NCI-H2227 treated with DMSO at 0.1 percent for 48 hours (cell line): ENCODE data around the gene CBARP.

Experiments used
- DNase-seq: peaks from one replicate; lab custom pipeline; 2025; lab: John Stamatoyannopoulos, UW

Gene CBARP

GRCh38 chr19:1237754-1238368, at the start of gene CBARP:
CBARP (minus strand) TSS chr19:1238005; CDS start chr19:1236100, 1,905 bp downstream.
- DNase-seq = no peak

- DNase-seq = no peak
Measured at GRCh38 chr19:1286487-1287353, 48.9 kb upstream of the CBARP start.

GRCh38 chr19:1285737-1286360, 48.0 kb upstream of the CBARP start, which contains the start of gene EFNA2:
EFNA2 (plus strand) TSS chr19:1285873; CDS start chr19:1286169, 296 bp downstream.
- DNase-seq = no peak

DNA sequence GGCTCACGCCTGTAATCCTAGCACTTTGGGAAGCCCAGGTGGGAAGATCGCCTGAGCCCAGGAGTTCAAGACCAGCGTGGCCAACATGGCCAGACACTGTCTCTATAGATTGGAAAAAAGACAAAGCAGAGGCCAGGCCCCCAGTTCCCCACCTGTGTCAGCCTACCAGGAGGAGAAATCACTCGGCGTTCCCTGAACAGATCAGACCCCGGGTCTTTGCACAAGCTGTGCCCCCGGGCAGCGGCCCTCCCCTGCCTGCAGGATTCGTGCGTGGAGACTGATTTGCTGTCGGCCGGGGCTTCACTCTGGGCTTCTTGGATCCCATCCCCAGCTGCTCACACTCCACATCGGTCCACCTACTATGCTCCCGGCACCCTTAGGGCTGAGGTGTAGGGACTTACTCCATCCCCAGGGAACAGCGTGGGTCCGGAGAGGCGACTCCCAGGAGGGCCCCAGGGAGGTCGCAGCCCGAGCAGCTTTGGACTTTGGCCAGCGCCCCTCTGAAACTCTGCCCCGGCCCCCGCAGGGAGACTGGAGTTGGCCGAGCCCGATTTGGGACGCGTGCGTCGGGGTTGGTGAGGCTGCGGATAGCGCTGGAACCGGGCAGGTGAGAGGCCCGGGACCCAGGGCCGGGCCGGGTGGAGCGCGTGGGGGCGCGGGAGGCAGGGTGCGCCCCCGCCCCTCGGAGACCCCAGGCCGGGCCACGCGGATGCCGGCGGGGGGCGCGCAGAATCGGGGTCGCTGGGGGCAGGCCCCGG, 47.4 kb upstream of the CBARP start:
- DNase-seq = no peak

GRCh38 chr19:1284293-1284978, 46.6 kb upstream of the CBARP start:
- DNase-seq = no peak

DNA sequence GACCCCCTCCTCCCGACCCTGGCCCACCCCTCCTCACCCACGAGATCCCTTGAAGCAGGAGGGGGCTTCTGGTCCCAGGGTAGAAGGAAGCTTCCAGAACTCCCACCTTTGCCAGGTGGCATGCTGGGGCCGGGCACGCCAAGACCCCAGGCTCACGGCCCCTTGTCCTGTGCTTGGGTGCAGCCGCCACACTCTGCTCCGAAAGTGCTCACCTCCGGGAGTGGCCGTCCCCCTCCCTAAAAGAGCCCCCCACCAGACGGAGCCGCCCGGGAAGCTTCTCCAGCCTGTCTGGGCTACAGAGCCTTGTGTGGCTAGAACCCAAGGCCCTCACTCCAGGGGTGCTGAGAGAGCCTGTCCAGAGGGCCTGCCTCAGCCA, 46.1 kb upstream of the CBARP start:
- DNase-seq = no peak

DNA sequence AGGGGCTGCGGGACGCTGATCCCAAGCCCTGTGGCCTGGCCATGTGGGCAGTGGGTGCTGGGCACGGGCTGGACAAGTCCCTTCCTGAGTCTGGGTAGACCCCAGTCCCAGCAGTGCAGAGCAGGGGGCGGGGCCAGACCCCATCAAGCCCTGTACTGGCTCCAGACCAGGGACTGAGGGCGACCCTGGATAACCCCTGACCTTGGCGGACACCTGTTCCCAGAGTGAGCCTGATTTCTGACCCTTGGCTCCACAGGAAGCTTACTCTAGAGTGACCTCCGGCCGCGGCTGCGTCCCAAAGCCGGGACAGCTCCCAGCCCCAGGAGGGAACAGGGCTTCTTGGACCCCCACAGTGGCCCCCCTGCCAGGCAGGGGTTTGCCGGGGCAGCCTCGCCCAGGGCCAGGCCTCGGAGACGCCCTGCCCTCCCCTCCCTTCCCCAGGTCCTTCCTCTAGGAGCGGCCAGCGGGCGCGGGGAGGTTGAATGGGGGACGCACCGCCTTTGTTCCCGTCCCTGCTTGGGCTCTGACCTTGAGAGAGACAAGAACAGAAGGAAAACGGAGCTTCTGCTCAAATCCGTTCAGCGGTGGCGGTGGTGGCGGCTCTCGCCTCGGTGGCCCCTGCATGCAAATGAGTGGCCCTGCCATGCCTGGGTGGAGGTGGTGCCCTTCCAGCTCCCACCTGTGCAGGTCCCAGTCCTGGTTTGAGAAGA, 45.6 kb upstream of the CBARP start:
- DNase-seq = no peak

DNA sequence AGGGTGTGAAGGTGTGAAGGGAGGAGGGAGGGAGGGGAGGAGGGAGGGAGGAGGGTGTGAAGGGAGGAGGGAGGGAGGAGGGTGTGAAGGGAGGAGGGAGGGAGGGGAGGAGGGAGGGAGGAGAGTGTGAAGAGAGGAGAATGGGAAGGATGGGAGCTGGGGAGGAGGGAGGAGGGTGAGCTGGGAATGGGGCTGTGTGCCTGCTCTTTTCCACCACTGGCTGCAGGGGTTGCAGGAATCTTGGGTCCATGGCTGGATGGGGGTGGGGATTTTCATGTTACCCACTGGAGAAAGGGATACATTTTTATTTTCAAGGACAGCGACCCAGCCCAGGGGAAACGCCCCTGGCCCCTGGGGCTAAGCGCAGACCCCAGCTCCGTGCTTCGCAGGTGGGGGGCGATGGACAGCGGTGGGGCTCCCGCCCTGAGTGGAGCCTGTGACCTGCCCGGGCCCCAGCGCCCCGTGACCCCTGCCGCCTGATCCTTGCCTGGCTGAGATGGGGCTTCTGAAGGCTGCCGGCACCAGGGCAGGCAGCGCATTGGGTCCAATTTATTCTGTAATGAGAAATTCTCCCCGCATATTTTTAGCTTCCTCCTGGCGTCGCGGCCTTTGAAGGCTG, 44.9 kb upstream of the CBARP start:
- no peak for DNase-seq

GRCh38 chr19:1281569-1282287, 43.9 kb upstream of the CBARP start:
- DNase-seq = no peak

- DNase-seq = no peak
Measured at GRCh38 chr19:1280636-1281568, 43.1 kb upstream of the CBARP start.

GRCh38 chr19:1279782-1280341, 42.1 kb upstream of the CBARP start:
- peak; percentile 50 for DNase-seq

DNA sequence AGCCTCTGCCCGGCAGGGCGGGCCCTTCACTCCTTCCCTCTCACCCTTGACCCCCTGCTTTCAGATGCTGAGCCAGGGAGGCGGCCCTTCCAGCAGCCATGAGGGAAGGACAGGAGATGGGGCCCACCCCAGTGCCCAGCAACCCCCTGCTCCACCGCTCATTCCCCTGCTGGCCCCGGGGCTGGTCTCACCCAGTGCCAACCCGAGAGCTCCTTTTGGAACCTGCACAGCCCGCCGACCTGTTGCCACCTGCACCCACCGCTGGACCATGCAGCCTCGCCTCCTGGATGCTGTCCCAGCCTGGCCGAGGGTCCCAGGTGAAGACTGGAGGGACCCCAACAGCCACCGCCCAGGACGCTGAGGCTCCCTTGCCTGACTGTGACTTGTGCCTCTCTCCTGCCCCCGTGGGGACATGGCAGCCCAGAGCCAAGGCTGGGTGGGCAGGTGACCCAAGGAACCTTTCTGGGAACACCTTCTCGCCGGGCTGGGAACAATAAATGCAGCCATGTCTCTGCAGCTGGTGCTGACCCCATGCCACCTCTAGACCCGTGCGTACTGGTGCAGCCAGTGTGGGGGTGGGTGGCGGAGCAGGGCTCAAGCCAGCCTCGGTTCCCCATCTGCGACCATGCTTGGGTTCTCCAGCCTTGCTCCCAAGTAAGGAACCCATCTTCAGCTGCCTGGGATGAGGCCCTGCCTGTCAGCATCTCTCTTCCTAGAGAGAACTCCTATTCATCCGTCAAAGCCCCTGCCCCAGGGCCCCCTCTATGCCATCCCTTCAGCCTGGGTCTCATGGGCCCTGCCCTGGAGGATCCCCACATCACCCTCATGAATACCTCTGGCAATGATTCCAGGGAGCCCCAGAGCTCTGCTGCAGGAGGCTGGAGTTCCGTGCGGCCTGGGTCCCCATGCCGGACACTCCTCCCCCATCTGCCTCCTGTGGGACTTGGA, 41.2 kb upstream of the CBARP start:
- no peak for DNase-seq

- no peak for DNase-seq
Measured at GRCh38 chr19:1278074-1278473, 40.3 kb upstream of the CBARP start.

- DNase-seq = no peak
Measured at GRCh38 chr19:1277061-1277460, 39.3 kb upstream of the CBARP start.

GRCh38 chr19:1276628-1277022, 38.8 kb upstream of the CBARP start:
- DNase-seq = no peak

DNA sequence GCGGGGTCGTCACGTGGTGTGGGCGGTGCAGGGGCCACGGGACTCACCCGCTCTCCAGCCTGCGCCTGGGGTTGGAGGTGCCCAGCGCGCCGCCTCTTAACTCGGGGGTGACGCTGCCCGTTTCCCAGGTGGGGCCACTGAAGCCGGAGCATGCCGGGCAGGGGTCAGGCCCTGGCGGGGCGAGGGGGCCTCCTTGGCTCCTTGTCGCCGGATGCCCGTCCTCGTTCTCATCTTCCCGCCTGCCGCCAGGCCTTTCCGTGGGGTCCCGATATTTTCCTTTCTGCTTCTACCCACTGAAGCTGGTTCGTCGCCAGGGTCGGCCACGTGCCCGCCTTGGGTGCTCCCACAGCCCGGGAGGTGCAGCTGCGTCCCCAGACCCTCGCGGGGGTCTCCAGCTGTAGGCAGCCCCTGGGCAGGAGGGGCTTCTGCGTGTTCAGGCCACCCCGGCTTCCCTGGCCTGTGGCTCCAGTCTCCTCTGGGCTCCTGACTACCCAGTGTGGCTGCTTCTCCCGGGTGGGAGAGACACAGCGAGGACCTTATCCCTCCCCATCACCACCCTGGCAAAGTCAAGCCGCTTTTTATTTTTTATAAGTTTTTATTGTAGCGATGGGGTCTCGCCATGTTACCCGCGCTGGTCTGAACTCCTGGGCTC, 38.3 kb upstream of the CBARP start:
- no peak for DNase-seq
